ENCODE measurements around the gene RASGRF1. TPM values are rescaled to one million over a fixed set of nuclear protein-coding genes. Genes with fewer than 3 reads are reported as not detected.

RASGRF1 gene
- total RNA-seq, 2 donors from 2014 or later: not detected

DNA sequence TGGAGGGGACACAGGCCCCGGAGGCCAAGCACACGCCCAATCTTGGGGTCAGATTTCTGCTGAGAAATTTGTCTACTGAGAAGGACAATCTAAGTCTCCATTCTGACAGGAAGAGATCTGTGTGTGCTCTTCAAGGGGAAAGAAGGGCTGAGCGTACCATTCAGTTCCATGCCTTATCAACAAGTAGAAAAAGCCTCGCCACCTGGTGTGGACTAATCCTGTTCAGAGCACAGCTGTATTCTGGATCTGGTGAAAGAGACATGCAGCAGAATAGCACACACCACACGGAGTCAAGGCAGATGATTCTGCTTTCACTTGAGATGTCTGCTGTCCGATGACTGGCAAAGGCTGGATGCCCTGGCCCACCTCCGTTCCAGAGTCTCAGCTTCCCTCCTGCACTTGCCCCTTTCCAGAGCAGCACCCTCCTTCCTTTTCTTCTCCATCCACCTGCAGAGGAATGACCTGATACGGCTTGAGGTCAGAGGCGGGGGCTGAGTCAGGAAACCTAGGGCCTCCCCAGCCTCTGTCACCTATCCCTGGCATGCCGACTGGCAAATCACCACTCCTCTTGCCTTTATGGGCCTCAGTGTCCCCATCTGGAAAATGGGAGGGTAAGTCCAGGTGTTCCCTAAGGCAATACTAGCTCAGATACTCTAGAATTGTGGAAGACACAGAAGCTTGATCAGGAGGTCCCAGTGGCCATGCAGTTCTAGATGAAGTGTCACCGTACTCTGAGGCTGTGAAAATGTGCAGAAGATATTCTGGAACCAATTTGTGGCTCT, 108.9 kb downstream of the RASGRF1 start:
- intact Hi-C loops (cut with DNase I): loop anchor here in 1 of 2 donors (5.0 kb wide), 1 partner anchor 69 kb away; no protein-coding TSS in a partner anchor
- ATAC-seq: no peak
- no peak for DNase-seq

DNA sequence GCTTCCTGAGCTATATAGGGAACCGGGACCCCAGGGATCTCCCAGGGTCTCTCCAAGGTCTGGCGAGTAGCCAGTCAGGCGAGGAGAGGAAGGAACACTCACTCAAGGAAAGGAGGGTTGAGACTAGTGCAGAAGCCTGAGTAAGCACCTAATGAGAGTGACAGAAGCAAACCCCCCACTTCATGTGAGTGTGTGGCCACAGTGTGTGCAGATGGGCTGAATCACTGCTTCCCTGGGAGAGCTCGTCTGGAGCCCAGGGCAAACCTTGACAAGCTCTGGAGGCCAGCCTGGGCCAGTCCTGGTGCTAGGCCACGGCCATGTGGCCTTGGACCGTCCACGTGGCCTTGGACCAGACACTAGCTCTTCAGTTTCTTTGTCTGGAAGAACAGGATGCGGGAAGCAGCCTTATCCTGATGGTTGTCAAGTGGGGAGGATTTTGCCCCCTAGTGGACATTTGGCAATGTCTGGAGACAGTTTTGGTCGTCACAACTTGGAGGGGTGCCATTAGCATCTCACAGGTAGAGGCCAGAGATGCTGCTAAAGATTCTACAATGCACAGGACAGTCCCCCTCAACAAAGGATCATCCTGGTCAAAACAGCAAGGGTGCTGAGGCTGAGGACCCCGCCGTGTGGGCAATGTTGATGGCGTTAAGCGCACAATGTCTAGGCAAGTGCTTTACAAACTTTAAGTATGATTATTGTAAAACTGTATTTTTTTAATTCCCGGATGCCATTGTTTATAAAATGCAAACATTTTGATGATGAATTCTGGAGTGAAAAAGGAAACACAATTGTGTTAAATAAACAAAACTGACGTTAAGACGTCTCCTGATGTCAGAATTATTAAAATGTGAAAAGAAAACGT, 110.9 kb downstream of the RASGRF1 start:
- ATAC-seq (peak; percentile 60 to 62), DNase-seq (peak; percentile 67)
- intact Hi-C loops (cut with DNase I): loop anchor here (5.0 kb wide), 2 partner anchors 67 to 72 kb away; no protein-coding TSS in a partner anchor

DNA sequence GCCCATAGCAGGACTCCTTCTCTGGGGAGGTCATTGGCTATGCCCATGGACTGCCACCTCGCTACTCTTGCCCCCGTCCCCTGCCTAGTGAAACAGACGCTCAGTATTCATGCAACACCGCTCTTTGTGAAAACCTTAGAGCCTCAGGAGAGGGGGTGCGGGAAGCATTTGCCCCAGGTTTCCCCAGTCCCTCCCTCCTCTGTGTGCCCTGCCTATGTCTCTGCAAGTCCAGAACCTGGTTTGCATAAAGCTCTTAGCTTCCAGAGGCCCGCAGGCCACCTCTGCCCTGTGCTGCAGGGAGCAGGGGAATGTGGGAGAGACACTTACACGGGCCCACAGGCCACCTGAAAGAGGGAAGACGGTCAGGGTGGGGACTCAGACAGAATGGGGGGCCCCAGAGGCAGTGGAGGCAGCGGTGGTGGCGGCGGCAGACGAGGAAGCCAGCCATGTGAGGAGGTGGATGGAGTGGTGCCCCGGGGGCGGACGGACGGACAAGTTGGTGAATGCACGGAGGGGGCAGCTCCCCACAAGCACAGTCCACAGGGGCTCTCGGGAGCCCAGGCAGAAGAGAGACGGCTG, 111.9 kb downstream of the RASGRF1 start:
- DNase-seq: no peak
- ATAC-seq: no peak
- intact Hi-C loops (cut with DNase I): loop anchor here in 1 of 2 donors (5.0 kb wide), 1 partner anchor 71 kb away; no protein-coding TSS in a partner anchor

DNA sequence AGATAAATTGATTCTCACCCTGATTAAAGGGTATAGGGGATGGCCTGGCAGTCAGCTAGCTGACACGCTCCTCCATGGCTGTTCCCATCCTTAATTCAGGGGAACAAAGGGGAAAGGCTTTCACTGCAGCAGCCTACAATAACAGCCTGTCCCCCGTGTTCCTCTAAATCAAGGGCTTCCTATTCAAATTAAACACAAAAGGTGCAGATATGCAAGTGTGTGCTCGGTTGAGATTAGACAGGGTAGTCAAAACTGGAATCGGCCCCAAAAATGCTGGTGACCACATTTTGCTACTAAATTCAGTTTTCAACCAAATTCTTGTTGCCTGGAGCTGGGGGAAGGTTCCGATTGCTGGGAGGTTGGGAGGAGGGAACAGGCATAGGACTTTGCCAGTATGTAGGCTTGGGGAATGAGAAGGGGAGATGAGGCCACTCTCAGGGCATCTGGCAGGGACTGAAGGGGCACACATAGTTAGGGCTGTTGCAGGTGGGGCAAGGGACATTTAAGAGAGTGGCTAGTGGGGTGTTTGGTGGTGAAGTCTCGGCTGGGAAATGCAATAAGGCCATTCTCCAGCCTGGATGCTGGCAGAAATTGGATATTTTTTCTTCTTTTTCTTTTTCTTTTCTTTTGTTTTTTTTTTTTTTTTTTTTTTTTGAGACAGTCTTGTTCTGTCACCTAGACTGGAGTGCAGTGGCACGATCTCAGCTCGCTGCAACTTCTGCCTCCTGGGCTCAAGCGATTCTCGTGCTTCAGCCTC, 112.8 kb downstream of the RASGRF1 start:
- ATAC-seq: no peak
- intact Hi-C loops (cut with DNase I): loop anchor here in 1 of 2 donors (5.0 kb wide), 1 partner anchor 70 kb away; no protein-coding TSS in a partner anchor
- DNase-seq: no peak

DNA sequence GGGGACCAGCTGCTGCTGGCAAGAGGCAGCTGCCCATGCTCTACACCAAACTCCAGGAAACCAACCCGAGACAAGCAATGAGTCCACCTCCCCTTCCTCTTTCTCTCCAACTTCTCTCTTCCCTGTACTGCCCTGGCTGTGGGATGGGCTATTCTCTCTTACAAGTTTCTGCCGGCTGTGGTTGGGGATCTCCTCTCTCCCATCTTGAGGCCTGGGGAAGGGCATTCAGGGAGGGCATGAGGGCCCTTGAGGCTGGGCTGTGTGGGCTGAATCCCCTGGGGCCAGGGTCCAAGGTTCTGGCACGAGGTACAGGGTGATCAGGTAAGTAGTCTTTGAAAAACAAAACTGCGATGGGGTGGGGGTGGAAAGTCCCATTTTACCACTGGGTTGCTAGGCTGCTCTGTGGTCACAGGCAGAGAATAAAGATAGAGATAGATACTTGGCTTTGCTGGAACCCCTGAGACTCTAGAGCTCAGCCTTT, 113.4 kb downstream of the RASGRF1 start:
- DNase-seq (no peak), ATAC-seq (peak in 1 of 2 donors; percentile 38)
- intact Hi-C loops (cut with DNase I): loop anchor here in 1 of 2 donors (5.0 kb wide), 1 partner anchor 70 kb away; no protein-coding TSS in a partner anchor

DNA sequence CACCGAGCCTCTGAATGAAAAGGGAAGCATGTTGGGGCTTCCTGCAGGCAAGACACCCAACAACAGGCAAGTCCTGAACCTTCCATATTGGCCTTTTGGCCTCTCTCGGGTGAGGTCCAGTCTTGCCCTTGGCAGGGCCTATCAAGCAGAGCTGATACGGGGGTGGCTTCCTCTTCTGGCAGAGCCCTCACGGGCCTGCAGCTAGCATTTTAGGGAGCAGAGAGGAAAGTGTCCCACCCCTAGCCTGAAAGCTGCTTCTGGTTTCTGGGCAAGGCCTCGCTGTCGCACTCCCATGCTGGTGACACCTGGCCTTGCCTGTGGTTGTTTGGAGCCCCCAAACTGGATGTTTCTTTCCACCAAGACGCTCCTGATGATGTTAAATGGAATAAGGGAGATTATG, 113.9 kb downstream of the RASGRF1 start:
- peak; percentile 17 for DNase-seq
- intact Hi-C loops (cut with DNase I): loop anchor here in 1 of 2 donors (5.0 kb wide), 1 partner anchor 69 kb away; no protein-coding TSS in a partner anchor
- no peak for ATAC-seq

DNA sequence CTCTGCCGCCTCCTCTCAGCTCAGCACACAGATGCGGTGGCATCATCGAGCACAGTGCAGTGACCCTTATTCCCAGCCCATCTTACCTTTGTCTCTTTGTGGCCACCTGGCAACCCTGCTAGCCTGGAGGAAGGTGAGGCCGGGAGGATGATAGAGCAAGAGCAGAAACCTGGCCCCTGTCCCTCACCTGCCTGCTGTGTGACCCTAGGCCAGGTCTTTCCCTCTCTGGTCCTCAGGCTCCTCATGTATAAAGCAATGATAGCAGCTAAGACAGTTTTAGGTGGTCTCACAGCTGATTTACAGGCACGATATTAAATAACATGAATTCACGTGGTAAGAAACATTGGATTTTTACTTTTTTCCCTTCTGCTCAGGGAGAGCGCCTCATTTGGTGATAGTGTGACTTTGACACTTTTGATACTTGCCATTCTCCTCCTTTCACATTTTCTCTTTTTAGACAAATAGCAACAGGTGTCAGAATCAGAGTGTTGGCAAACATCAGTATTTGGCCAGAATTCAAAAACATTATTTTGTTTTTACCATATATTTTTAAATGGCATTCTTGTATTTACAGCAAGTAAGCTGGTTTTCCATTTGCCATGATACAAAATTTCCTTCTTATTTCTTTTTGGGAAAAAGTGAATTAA, 116.2 kb downstream of the RASGRF1 start:
- ATAC-seq (no peak), DNase-seq (no peak)
- intact Hi-C loops (cut with DNase I): no loop called here

DNA sequence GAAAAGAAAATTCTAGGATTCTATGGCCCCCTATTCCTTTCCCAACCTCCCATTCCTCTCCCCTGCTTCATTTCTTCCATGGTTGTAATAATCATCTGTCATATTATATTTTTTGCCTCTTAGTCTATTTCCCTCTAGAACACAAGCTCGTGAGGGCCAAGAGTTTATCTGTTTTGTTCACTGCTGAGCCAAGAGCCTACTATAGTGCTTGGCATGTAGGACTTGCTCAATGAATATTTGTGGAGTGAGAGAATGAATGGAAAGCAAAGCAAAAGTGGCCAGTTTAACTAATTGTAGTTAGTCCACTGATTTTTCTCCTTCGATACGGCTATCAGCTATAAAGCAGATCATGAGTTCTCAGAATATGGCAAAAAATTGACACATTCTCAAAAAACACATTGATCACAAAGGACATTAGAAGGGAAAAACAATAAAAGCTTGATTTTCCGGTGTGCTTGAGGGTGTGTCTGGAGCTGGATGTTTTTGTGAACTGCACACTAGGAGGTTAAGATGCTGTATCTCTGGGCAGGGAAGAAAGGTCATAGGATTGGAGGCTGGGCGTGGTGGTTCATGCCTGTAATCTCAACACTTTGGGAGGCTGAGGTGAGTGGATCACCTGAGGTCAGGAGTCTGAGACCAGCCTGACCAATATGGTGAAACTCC, 120.8 kb downstream of the RASGRF1 start:
- no peak for DNase-seq
- intact Hi-C loops (cut with DNase I): no loop called here
- peak in 1 of 2 donors; percentile 70 for ATAC-seq

DNA sequence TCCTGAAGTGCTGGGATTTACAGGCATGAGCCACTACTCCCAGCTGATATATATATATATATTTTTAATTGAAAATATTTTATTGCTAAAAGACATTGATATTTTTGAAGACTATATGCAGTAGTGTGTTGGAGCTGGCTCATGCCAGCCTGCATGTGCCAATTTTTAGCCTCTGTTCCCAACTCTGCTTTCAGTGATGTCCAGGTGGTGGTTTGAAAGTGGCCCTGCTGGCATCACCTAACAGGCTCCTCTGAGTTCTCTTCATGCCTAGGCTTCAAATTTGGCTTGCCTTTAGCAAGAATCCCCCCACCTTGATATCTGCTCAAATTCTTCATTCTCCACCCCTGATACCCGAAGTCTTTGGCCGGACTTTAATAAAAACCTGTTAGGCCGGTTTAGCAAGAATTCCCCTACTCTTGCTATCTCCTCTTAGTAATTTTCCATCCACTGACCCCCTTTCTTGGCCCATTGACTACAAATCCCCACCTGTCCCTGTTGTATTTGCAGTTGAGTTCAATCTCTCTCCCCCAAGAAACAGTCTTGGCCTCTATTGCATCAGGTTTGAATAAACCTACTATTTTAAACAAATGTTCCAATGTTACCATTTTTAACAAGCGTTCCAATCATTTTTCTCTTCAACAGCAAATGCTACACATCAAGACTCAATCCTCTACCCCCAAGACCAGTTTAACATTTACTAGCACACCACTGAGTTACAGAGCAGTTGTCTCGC, 121.9 kb downstream of the RASGRF1 start:
- DNase-seq (no peak), ATAC-seq (no peak)
- intact Hi-C loops (cut with DNase I): no loop called here

DNA sequence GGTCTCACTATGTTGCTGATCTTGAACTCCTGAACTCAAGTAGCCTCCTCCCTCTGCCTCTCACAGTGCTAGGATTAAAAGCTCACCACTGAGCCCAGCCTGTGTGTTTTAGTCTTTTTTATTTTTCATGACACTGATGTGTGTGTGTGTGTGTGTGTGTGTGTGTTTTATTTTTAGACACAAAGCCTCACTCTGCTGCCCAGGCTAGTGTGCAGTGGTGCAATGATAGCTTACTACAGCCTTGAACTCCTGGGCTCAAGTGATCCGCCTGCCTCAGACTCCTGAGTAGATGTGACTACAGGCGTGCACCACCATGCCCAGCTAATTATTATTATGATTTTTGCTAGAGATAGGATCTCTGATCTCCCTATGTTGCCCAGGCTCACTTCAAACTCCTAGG, 122.5 kb downstream of the RASGRF1 start:
- intact Hi-C loops (cut with DNase I): no loop called here
- DNase-seq (no peak), ATAC-seq (no peak)

DNA sequence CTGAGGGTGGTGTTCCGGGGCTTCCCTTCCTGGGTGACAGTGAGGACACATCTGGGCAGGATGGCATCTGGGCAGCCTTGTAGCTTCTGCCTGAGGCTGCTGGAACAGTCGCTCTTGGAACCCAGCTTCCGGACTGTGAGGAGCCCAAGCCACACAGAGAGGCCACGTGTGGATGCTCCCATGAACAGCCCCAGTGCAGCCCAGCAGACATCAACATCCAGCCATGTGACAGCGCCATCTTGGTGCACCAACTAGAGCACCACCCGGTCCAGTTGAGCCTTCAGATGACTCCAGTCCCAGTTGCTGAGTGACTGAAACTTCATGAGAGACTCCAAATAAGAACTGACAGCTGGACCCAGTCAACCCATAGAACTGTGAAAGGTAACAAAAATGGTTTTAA, 130.3 kb downstream of the RASGRF1 start:
- ATAC-seq (no peak), DNase-seq (no peak)
- intact Hi-C loops (cut with DNase I): no loop called here

DNA sequence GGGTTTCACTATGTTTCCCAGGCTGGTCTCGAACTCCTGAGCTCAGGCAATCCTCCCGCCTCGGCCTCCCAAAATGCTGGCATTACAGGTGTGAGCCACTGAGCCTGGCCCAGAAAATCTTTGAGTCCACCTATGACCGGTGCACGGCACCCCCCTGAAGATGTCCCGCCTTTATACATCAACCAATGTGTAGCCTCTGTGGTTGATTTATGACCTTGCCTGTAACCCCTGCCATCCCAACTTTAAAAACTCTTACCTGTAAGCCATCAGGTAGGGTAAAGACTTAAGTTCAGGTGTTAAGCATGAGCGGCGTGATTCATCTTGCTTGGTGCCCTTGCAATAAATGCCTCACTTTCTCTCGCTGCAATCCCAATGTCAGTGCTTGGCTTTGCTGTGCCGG, 131.2 kb downstream of the RASGRF1 start:
- DNase-seq: no peak
- ATAC-seq: no peak
- intact Hi-C loops (cut with DNase I): no loop called here

DNA sequence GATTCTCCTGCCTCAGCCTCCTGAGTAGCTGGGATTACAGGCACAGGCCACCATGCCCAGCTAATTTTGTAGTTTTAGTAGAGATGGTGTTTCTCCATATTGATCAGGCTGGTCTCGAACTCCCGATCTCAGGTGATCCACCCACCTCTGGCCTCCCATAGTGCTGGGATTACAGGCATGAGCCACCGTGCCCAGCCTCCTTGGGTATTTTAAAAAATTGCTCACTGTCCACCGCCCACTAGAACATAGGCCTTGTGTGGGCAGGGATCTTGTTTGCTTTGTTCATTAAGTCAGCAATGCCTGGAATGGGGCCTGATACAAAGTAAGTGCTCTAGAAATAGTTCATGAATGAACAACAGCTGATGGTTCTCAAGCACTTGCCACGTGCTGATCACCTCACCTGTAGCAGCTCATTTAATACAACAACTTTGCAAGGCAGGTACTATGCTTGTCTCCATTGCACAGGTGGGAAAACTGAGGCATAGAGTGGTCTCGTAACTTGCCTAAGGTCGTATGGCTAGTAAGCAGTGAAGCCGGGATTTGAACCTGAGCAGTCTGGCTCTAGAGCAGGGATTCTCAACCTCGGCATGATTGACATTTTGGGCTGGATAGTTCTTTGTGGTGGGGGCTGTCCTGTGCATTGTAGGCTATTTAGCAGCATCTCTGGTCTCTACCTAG, 133.0 kb downstream of the RASGRF1 start:
- no peak for ATAC-seq
- intact Hi-C loops (cut with DNase I): no loop called here

DNA sequence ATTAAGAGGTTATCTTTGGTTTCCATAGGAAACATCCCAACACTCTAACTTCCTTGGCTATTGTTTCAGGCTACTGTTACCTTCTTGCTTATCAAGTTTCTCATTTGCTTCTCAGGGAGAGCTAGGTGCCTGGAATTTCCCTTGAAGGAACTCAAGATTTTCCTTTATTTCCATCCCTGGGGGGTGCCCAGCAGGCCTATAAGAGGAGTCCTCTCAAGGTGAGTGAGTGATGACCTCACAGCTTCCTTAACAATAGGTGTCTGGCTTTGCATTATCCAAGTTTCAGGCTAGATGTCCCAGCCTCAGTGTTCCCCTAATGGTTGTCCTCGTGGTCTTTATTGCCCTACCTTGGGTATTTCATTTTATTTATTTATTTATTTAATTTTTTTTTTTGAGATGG, 133.6 kb downstream of the RASGRF1 start:
- ATAC-seq (no peak), DNase-seq (no peak)
- intact Hi-C loops (cut with DNase I): no loop called here

More for the DNA sequence above, 133.0 kb downstream of the RASGRF1 start:
- no peak for DNase-seq

DNA sequence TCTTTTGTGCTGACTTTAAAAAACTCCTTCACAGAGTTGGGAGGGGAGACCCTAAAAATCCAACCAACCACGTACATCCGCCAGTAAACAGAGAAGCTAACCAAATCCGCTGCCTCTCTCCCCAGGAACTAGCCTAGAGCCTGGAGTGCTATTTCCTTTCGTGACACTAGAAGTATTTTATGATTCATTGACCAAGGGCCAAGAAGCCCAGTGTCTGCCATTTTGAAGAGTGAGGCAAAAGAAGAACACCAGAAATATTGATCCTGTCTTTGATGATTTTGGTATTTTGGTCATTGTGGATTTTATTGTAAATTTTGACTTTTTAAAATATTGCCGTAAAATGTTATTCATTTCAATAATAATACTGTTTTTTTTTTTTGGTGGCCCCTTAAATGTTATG, 135.2 kb downstream of the RASGRF1 start:
- no peak for DNase-seq
- ATAC-seq: no peak
- intact Hi-C loops (cut with DNase I): no loop called here

DNA sequence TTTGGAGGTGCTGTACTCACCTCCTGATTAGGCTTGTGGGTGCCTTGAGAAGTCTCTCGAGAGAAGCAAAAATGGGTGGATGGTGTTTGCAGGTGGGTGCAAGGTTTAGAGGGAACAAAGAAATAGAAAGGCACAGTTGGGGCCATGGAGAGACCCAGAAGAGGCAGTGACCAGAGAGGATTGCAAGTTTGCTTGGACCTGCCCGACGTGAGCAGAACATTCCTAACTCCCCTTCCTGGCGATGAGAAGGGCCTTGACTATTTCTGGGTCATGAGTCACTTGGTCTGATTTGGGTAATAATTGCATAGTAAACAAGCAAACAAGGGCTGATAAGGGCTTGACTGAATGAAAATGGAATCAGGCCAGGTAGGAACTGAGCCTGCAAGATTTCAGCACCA, 138.7 kb downstream of the RASGRF1 start:
- intact Hi-C loops (cut with DNase I): no loop called here
- peak in 1 of 2 donors; percentile 88 for ATAC-seq
- DNase-seq: no peak

All from left cardiac atrium (tissue), 4 donors.